GM12892 (cell line): Measurements from ENCODE around the gene APEH.
A peak's percentile ranks its signal among the peaks of the same experiment; 100 is the strongest.

Source experiments
- DNase-seq: peaks from one replicate; pipeline ENCODE4 v3.0.0; 2011; ENCODE audit not compliant: insufficient read length
- FAIRE-seq: peaks from 2 replicates; lab custom pipeline; 2011; peaks lifted over from hg19 to GRCh38; lab: Jason Lieb, UNC
- POLR2A ChIP-seq: IDR thresholded peaks from 2 replicates; pipeline ENCODE4 v1.6.1; 2011; ENCODE audit warnings: low read depth, low read length, control low read depth
- POLR2AphosphoS5 ChIP-seq: IDR thresholded peaks from 2 replicates; pipeline ENCODE4 v1.6.1; 2011; ENCODE audit warnings: low read depth, low read length, control low read depth
- TAF1 ChIP-seq: IDR thresholded peaks from 2 replicates; pipeline ENCODE4 v1.6.1; 2011; ENCODE audit warnings: low read depth, mild to moderate bottlenecking, control low read depth, low read length, borderline replicate concordance

APEH gene

GRCh38 chr3:49639551-49639950, 34.6 kb upstream of the APEH start:
- TF ChIP-seq POLR2A = no peak
- TF ChIP-seq POLR2AphosphoS5 = no peak
- no peak for DNase-seq
- no peak for FAIRE-seq

- TF ChIP-seq TAF1 (no peak), POLR2AphosphoS5 (no peak), POLR2A (no peak)
- no peak for DNase-seq
- FAIRE-seq = no peak
Observed at GRCh38 chr3:49641292-49641691, 32.9 kb upstream of the APEH start.

DNA sequence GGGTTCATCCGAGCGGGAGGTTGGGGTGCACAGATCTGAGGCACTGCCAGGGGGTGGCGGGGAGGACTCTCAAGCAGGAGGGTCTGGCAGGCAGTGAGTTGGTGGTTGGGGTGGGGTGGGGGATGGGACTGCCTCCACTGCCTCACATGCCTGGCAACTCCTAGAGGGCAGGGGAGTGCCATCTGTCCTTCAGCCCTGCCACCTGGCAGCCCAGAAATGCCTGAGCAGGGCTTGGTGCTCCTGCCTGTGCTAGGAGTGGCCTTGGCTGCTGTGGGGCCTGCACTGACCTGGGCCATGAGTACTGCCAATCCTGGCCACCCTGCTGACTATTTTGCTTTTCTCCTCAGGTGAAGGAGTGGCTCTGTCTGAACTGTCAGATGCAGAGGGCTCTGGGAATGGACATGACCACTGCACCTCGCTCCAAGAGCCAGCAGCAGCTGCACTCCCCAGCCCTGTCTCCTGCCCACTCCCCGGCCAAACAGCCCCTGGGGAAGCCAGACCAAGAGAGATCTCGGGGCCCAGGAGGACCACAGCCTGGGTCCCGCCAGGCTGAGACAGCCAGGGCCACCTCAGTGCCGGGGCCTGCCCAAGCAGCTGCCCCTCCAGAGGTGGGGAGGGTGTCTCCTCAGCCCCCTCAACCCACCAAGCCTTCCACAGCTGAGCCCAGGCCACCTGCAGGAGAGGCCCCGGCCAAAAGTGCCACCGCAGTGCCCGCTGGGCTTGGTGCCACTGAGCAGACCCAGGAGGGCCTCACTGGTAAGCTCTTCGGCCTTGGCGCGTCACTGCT, 32.0 kb upstream of the APEH start:
- FAIRE-seq (no peak), DNase-seq (no peak)
- TF ChIP-seq TAF1 (no peak), POLR2AphosphoS5 (no peak), POLR2A (no peak)

DNA sequence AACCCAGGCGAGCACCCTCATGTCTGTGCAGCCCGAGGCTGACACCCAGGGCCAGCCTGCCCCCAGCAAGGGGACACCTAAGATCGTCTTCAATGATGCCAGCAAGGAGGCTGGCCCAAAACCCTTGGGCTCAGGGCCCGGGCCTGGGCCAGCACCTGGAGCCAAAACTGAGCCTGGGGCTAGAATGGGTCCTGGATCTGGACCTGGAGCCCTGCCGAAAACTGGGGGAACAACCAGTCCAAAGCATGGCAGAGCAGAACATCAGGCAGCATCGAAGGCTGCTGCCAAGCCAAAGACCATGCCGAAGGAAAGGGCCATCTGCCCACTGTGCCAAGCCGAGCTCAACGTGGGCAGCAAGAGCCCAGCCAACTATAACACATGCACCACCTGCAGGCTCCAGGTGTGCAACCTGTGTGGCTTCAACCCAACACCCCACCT, 31.4 kb upstream of the APEH start:
- TF ChIP-seq TAF1 (no peak), POLR2A (no peak)
- DNase-seq (no peak), FAIRE-seq (no peak)

DNA sequence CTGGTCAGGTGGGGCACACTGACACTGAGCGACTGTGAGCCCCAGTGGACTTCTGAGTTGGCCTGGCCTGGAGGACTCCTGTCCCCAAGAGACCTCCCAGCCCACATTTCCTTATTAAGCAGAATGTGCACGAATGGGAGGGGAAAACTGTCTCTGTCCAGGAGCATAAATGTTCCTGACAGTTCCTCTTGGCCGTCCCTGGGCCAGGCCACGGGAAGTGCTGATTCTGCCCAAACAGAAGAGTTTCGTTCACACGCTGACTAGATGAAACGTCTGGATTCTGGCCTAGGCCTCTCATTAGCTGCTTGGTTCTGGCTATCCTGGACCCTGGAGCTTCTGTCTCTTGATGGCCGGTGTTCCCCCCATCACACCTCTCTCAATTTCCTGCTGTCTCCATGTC, 29.5 kb upstream of the APEH start:
- TF ChIP-seq TAF1 (no peak), POLR2AphosphoS5 (no peak), POLR2A (no peak)
- FAIRE-seq (no peak), DNase-seq (no peak)

DNA sequence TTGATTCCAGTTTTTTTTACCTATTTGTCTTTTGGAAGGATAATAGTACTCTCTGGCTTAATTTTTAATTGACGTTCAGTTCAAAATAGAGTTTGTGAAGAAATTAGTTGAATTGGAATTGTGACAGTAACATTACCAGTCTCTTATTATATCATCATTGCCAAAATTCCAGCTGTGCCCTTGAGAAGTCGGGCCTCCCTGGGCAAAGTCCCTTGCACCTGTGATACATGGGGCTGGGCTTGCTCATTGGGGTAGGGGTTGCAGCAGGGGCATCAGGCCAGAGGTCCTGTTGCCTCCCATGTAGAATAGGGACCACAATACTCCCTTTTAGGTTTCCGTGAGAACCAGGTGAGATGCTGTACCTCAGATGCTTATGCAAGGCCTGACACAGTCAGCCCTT, 27.9 kb upstream of the APEH start:
- DNase-seq (no peak), FAIRE-seq (no peak)
- no peak for TF ChIP-seq POLR2A
- no peak for TF ChIP-seq POLR2AphosphoS5
- TF ChIP-seq TAF1 = no peak

GRCh38 chr3:49647741-49648140, 26.4 kb upstream of the APEH start:
- DNase-seq = no peak
- peak; percentile 54 for FAIRE-seq
- no peak for TF ChIP-seq POLR2AphosphoS5
- TF ChIP-seq POLR2A = no peak
- TF ChIP-seq TAF1 = no peak

DNA sequence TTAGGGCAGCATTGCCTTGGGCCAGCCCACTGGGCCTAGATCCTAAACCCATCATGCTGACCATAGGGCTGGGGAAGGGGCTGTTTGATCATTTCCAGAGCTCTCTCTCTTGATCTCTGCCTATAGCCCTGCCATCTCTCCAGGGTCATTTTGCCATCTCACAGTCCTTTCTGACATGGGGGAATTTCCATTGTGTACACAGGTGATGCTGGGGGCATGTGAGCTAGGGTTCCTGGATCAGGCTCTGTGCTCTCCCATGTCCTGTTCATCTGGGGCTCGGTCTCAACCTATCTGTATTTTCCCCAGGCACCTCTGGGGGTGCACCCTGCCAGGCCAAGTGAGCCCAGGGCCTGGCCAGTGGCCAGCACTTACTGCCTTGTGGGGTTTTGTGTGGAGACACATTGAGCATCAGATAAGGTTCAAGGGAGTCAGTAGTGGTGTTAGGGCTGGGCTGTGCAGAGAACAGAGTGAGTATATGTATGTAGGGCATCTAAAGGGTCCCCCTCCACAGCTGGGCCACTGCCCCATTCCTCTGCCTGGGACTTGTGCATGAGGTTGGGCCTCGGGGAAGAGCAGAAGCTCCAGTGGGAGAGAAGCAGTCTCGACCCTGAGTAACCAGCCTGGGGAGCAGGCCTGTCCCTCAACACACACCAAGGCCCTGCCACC, 25.7 kb upstream of the APEH start:
- no peak for DNase-seq
- no peak for FAIRE-seq
- TF ChIP-seq POLR2AphosphoS5 (no peak), TAF1 (no peak), POLR2A (no peak)

- TF ChIP-seq POLR2AphosphoS5 = no peak
- DNase-seq = no peak
- FAIRE-seq = no peak
Observed at GRCh38 chr3:49649576-49649975, 24.6 kb upstream of the APEH start.

DNA sequence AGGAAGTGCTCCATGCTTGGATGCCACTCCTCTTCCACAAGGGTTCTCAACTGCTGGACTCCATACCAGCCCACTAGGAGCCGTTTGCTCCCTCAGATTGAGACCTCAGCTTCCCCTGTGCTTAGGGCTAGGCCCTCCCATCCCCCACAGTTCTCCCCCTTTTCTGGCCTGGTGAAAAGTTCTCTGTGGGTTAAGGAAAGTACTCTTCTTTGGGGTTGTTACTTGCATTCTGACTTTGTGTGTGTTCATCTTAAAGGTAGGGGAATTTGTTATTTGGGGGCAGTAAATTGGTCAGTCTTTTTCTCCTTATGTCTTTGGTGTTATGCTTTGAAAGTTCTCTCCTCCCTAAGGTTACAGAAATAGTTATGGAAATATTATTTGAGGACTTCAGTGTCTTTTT, 24.0 kb upstream of the APEH start:
- peak; percentile 90 for FAIRE-seq
- no peak for TF ChIP-seq TAF1
- TF ChIP-seq POLR2AphosphoS5 = no peak
- no peak for TF ChIP-seq POLR2A
- DNase-seq = no peak

GRCh38 chr3:49650637-49651036, 23.5 kb upstream of the APEH start:
- TF ChIP-seq POLR2AphosphoS5 (no peak), POLR2A (no peak), TAF1 (no peak)
- no peak for FAIRE-seq
- no peak for DNase-seq

- no peak for DNase-seq
- FAIRE-seq = no peak
- no peak for TF ChIP-seq TAF1
- no peak for TF ChIP-seq POLR2AphosphoS5
- TF ChIP-seq POLR2A = no peak
Observed at GRCh38 chr3:49652218-49652902, 21.8 kb upstream of the APEH start.
